ENCODE data around the gene SLC29A1. TPM values are rescaled to one million over a fixed set of nuclear protein-coding genes. Genes with fewer than 3 reads are reported as not detected.

The SLC29A1 gene
- total and polyA plus RNA-seq, 2 of the 8 experiments (the other 6 are each of a cell fraction or from before 2014, with no cell fraction given): 187 to 558 TPM

GRCh38 chr6:44278774-44279697 is 55.6 kb downstream of the SLC29A1 start:
- Histone ChIP-seq H3K4me3 (ENCODE audit: extremely low read depth in 1 of 4, insufficient read depth in 2 of 4, low read depth in 3 of 4, low read length in 4 of 4) (no peak overlapping the region), H2BK12ac (ENCODE audit: low read depth, low read length) (no peak overlapping the region), H3K4me1 (replicated peaks in 1 of 4; ENCODE audit: control insufficient read depth in 3 of 4, insufficient read depth in 4 of 4, low read length in 3 of 4) (no peaks in the 10 kb centered on the region; a peak in 1 of 7 replicates), H4K8ac (ENCODE audit: extremely low read depth, insufficient read depth, low read length) (no peak overlapping the region; the same call in 1 of the 2 replicates), H4K91ac (replicated peaks; ENCODE audit: insufficient read length, low read length) (no peak overlapping the region), H3K9ac (replicated peaks in 1 of 4; ENCODE audit: extremely low read depth in 1 of 4, low read depth in 3 of 4, low read length in 3 of 4) (no peak overlapping the region), H3K27me3 (replicated peaks in 1 of 4; ENCODE audit: control insufficient read depth in 3 of 4, extremely low read depth in 1 of 4, insufficient read depth in 3 of 4, low read length in 3 of 4) (peaks cover 0 to 3% (median 0%) of the 10 kb centered on the region in 4 experiments; a peak in 1 of 7 replicates), H3K9me3 (ENCODE audit: insufficient read depth in 2 of 2, low read depth in 1 of 2, low read length in 1 of 2) (no peaks in the 10 kb centered on the region), H4K20me1 (replicated peaks in 1 of 2; ENCODE audit: control insufficient read depth in 1 of 2, insufficient read depth in 2 of 2, low read length in 2 of 2) (peaks cover 0 to 8% of the 10 kb centered on the region in 2 experiments), H3K56ac (replicated peaks; ENCODE audit: insufficient read length, low read depth, low read length) (no peak overlapping the region), H3K4me2 (ENCODE audit: insufficient read depth in 1 of 2, low read depth in 2 of 2, low read length in 2 of 2) (no peak overlapping the region), H3K79me1 (ENCODE audit: low read depth, low read length) (no peaks in the 10 kb centered on the region), H2BK5ac (ENCODE audit: low read depth, low read length) (no peak overlapping the region), H3K23ac (ENCODE audit: insufficient read length) (no peak overlapping the region), H4K5ac (ENCODE audit: insufficient read length, low read depth, low read length) (no peak overlapping the region), H2BK15ac (ENCODE audit: low read length) (no peak overlapping the region; the same call in 1 of the 2 replicates), H3K79me2 (ENCODE audit: control insufficient read depth in 1 of 2, insufficient read depth in 2 of 2, low read length in 2 of 2) (no peaks in the 10 kb centered on the region), H2BK20ac (ENCODE audit: low read length) (no peak overlapping the region), H3K23me2 (ENCODE audit: low read depth, low read length) (no peaks in the 10 kb centered on the region; the same call in 1 of the 2 replicates), H3K4ac (replicated peaks; ENCODE audit: insufficient read length, low read depth, low read length) (no peak overlapping the region), H3K36me3 (ENCODE audit: control insufficient read depth in 2 of 4, insufficient read depth in 4 of 4, low read length in 3 of 4) (peaks cover 0 to 7% (median 2%) of the 10 kb centered on the region in 4 experiments; a peak in 2 of 8 replicates), H3K18ac (ENCODE audit: extremely low read depth, low read length) (no peak overlapping the region), H3K14ac (ENCODE audit: insufficient read length) (no peak overlapping the region), H2BK120ac (replicated peaks; ENCODE audit: low read depth, low read length) (no peak overlapping the region), H2AK5ac (ENCODE audit: low read depth, low read length) (no peak overlapping the region; the same call in 1 of the 2 replicates), H3K27ac (ENCODE audit: low read depth, low read length) (no peak overlapping the region), H2AFZ (ENCODE audit: low read length) (no peak overlapping the region)
- DNase-seq (ENCODE audit: low read depth in 1 of 2, low spot score in 2 of 2) (no peak), FAIRE-seq (no peak)
- ChIA-PET POLR2A (ENCODE audit: partially characterized antibody) (interaction anchor here (0.8 to 3.2 kb wide), 10 partner anchors 11 to 34 kb away, joined by 3 to 18 read pairs (median 5); partner anchors contain the start of genes AARS2 and SLC35B2), CTCF (ENCODE audit: partially characterized antibody) (interaction anchor here (1.1 to 19.0 kb wide), 8 partner anchors 9 to 63 kb away, joined by 4 to 330 read pairs (median 6); partner anchors contain the start of genes AARS2 and TMEM151B)
- 75% methylated on average over 9 of the region's 9 CpGs; no CpG with 5 or more reads in 1 of the 2 experiments for WGBS, 2 experiments (ENCODE audit: extremely low coverage in 1 of 2, insufficient coverage in 1 of 2, insufficient read length in 1 of 2, insufficient replicate concordance in 2 of 2, low coverage in 1 of 2, low lambda C conversion rate in 2 of 2, missing lambda C conversion rate in 1 of 2)
- TF ChIP-seq KDM1A (IDR thresholded peaks at IDR 0.05; ENCODE audit: borderline replicate concordance, low read length) (no peak), CHD1 (IDR thresholded peaks at IDR 0.05; ENCODE audit: low read depth, low read length) (no peak), JUN (IDR thresholded peaks at IDR 0.05; ENCODE audit: low read depth, low read length) (no peak), USF2 (IDR thresholded peaks at IDR 0.05; ENCODE audit: low read length) (no peak), RAD21 (IDR thresholded peaks at IDR 0.05 in 1 of 2, conservative IDR thresholded peaks at IDR 0.05 in 1 of 2; ENCODE audit: low read depth in 2 of 2, low read length in 2 of 2) (no peak), CTBP2 (IDR thresholded peaks at IDR 0.05; ENCODE audit: borderline replicate concordance, insufficient read depth, insufficient read length, low read length) (no peak)
- TF ChIP-seq, protein P1, sequence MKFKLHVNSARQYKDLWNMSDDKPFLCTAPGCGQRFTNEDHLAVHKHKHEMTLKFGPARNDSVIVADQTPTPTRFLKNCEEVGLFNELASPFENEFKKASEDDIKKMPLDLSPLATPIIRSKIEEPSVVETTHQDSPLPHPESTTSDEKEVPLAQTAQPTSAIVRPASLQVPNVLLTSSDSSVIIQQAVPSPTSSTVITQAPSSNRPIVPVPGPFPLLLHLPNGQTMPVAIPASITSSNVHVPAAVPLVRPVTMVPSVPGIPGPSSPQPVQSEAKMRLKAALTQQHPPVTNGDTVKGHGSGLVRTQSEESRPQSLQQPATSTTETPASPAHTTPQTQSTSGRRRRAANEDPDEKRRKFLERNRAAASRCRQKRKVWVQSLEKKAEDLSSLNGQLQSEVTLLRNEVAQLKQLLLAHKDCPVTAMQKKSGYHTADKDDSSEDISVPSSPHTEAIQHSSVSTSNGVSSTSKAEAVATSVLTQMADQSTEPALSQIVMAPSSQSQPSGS (IDR thresholded peaks at IDR 0.05; ENCODE audit: low read length): no peak
